Stimulated activated CD8-positive, alpha-beta memory T cell treated with anti-CD3 and anti-CD28 coated beads, Interleukin-7, amount 100 ng/mL, for 1 hour (primary cell): Measurements from ENCODE around the gene SEMA5B.

Source experiments
- DNase-seq, 2 donors: peaks; one replicate each; pipeline ENCODE4 v3.0.0-alpha.2; 2020; ENCODE audit warnings: low read depth in 2 of 2

SEMA5B gene

GRCh38 chr3:123025642-123026521 is 1.7 kb downstream of the SEMA5B start:
- DNase-seq: no peak

- DNase-seq: no peak
Measured at GRCh38 chr3:123024056-123024455, 3.5 kb downstream of the SEMA5B start.

GRCh38 chr3:123021996-123022510 is 5.5 kb downstream of the SEMA5B start:
- no peak for DNase-seq

- no peak for DNase-seq
Measured at GRCh38 chr3:123021388-123021787, 6.2 kb downstream of the SEMA5B start.

- no peak for DNase-seq
Measured at GRCh38 chr3:123020709-123021108, 6.9 kb downstream of the SEMA5B start.

GRCh38 chr3:123019591-123019990 is 8.0 kb downstream of the SEMA5B start:
- DNase-seq: no peak

- no peak for DNase-seq
Measured at GRCh38 chr3:123019161-123019560, 8.4 kb downstream of the SEMA5B start.

GRCh38 chr3:123018683-123019082 is 8.9 kb downstream of the SEMA5B start:
- no peak for DNase-seq

- no peak for DNase-seq
Measured at GRCh38 chr3:123015596-123015995, 12.0 kb downstream of the SEMA5B start.

GRCh38 chr3:123013876-123014275 is 13.7 kb downstream of the SEMA5B start:
- DNase-seq: no peak

GRCh38 chr3:123012652-123013051 is 14.9 kb downstream of the SEMA5B start:
- DNase-seq: no peak

- no peak for DNase-seq
Measured at GRCh38 chr3:123011447-123011846, 16.1 kb downstream of the SEMA5B start.

- DNase-seq: no peak
Measured at GRCh38 chr3:123008840-123009239, 18.7 kb downstream of the SEMA5B start.

- no peak for DNase-seq
Measured at GRCh38 chr3:123006609-123007008, 21.0 kb downstream of the SEMA5B start.

GRCh38 chr3:123005291-123005690 is 22.3 kb downstream of the SEMA5B start:
- DNase-seq: no peak

- DNase-seq: no peak
Measured at GRCh38 chr3:123004201-123004918, 23.2 kb downstream of the SEMA5B start.

- no peak for DNase-seq
Measured at GRCh38 chr3:123002749-123003497, 24.6 kb downstream of the SEMA5B start.

- no peak for DNase-seq
Measured at GRCh38 chr3:123002100-123002748, 25.3 kb downstream of the SEMA5B start.

- DNase-seq: no peak
Measured at GRCh38 chr3:122998856-122999255, 28.7 kb downstream of the SEMA5B start.

GRCh38 chr3:122998206-122998605 is 29.4 kb downstream of the SEMA5B start:
- no peak for DNase-seq

GRCh38 chr3:122996038-122996580 is 31.5 kb downstream of the SEMA5B start:
- no peak for DNase-seq
